ENCODE measurements around the gene SPECC1.

Gene SPECC1

DNA sequence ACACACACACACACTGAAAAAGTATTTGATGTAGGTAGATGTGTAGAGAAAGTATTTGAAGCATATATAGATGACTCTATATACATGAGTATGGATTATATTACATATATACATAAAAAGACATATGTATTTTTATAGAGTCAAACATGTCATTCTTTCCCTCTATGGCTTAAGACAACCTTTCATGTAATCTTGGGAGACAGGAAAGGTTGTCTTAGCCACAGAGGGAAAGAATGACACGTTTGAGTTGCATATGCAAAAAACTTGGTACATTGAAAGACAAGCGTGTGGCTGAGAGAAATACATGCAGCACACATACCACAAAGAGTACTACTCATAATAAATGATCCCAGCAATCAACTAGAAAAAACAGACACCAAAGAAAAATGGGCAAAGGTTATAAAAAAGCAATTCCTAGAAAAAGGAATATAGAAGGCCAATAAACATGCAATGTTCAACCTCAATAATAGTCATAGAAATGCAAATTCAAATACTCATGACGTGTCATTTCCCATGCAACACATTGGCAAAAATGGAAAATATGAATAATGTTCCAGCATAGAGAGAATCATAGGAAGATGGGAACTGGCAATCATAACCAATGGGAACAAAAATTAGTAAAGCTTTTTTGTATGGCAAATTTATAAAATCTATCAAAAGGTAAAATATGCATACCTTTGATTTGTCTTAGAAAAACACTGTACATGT lies 69.0 kb downstream of the SPECC1 start:
- DNase-seq (ENCODE audit: low read depth), result no peak
- H3K4me3 ChIP-seq (ENCODE audit: low read depth, low read length), result no peak overlapping the region
- TF ChIP-seq, protein P1, sequence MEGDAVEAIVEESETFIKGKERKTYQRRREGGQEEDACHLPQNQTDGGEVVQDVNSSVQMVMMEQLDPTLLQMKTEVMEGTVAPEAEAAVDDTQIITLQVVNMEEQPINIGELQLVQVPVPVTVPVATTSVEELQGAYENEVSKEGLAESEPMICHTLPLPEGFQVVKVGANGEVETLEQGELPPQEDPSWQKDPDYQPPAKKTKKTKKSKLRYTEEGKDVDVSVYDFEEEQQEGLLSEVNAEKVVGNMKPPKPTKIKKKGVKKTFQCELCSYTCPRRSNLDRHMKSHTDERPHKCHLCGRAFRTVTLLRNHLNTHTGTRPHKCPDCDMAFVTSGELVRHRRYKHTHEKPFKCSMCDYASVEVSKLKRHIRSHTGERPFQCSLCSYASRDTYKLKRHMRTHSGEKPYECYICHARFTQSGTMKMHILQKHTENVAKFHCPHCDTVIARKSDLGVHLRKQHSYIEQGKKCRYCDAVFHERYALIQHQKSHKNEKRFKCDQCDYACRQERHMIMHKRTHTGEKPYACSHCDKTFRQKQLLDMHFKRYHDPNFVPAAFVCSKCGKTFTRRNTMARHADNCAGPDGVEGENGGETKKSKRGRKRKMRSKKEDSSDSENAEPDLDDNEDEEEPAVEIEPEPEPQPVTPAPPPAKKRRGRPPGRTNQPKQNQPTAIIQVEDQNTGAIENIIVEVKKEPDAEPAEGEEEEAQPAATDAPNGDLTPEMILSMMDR (IDR thresholded peaks at IDR 0.05; ENCODE audit: low read depth, low read length), result no peak
- no peak for TF ChIP-seq MYC (IDR thresholded peaks at IDR 0.05; ENCODE audit: low read depth, low read length)
- TF ChIP-seq, protein P2, sequence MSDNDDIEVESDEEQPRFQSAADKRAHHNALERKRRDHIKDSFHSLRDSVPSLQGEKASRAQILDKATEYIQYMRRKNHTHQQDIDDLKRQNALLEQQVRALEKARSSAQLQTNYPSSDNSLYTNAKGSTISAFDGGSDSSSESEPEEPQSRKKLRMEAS (IDR thresholded peaks at IDR 0.05; ENCODE audit: low read depth, low read length), result no peak
- no peak for TF ChIP-seq POLR2A (IDR thresholded peaks at IDR 0.05; ENCODE audit: extremely low read depth, insufficient read length)

DNA sequence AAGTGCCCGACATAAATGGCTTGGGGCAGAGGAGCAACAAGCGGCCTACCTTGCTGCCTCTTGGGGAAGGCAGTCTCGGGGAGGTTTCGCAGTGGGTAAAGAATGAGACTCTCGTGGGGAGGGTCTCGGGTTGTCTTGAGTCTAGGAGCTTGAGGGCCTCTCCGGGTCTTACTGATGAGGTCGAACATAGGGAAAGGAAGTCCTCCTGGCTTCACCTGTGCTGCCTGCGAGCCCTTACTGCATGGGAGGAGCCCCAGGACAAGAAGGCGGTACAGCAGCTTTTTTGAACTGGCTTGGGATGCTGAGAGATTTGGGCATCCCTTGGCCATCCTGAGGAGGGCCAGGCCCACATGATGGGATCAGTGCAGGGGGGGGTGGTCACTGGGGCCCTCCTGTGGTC lies 71.4 kb downstream of the SPECC1 start:
- no peak overlapping the region for H3K4me3 ChIP-seq (ENCODE audit: low read depth, low read length)
- TF ChIP-seq POLR2A (IDR thresholded peaks at IDR 0.05; ENCODE audit: extremely low read depth, insufficient read length), result no peak
- no peak for TF ChIP-seq MYC (IDR thresholded peaks at IDR 0.05; ENCODE audit: low read depth, low read length)
- TF ChIP-seq, protein P2 (IDR thresholded peaks at IDR 0.05; ENCODE audit: low read depth, low read length), result no peak
- TF ChIP-seq, protein P1 (IDR thresholded peaks at IDR 0.05; ENCODE audit: low read depth, low read length), result no peak
- no peak for DNase-seq (ENCODE audit: low read depth)

DNA sequence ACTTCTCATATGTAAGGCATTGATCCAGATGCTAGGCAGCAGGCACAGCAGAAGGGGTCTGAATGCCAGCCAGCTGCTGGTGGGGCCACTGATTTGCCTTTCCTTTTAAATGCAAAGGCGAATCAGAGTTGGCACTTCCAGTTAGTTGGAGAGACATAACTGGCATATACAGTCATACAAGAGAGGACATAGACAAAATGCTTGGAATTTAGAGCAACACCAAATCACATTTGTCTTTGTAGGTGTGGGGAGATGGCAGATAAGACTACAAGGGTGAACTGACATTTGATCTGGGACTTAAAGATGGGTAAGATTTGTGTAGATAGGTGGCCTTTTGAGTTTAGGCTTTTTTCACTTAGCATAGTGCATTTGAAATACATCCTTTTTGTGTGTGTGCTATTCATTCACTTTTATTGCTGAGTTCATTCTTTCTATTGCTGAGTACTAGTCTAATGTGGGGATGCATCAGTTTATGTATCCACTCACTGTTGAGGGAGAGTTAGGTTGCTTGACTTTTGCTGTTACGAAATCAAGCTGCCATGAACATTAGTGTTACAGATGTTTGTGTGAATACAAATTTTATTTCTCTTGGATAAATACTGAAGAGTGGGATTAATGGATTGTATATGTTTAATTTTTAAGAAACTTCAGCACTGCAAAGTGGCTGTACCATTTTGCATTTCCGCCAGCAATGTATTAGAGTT lies 74.1 kb downstream of the SPECC1 start:
- TF ChIP-seq MYC (IDR thresholded peaks at IDR 0.05; ENCODE audit: low read depth, low read length) (no peak), POLR2A (IDR thresholded peaks at IDR 0.05; ENCODE audit: extremely low read depth, insufficient read length) (no peak)
- TF ChIP-seq, protein P2 (IDR thresholded peaks at IDR 0.05; ENCODE audit: low read depth, low read length), result no peak

DNA sequence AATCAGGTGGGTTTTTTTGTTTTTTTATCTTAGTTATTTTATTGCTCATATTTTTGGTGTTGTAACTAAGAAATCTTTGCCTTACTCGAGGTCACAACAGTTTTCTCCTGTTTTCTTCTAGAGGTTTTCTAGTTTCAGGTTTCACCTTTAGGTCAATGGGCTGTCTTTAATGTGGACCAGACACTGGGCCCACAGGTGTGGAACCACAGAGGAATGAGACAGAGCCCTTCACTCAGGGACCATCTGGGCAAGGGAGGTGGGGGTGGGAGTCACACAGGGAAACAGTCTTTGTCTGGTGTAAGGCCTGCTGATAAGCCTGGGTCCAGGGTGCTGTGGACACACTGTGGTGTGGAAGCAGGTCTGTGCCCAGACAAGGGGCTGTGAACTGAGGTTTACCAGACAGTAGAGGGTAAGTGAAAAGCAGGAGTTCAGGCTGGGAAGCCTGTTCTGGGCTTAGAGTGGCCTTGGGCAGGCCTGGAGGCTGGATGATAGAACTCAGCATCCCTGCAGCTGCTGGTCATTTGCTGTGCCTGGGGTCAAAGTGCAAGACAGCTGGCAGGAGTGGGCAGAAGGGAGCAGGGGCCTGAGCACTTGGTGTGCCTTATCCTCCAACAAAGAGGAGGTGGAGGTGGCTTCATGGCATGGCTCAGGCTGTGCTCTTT lies 75.6 kb downstream of the SPECC1 start:
- TF ChIP-seq POLR2A (IDR thresholded peaks at IDR 0.05; ENCODE audit: extremely low read depth, insufficient read length), result no peak
- TF ChIP-seq, protein P2 (IDR thresholded peaks at IDR 0.05; ENCODE audit: low read depth, low read length), result no peak
- no peak for TF ChIP-seq MYC (IDR thresholded peaks at IDR 0.05; ENCODE audit: low read depth, low read length)
- TF ChIP-seq, protein P1 (IDR thresholded peaks at IDR 0.05; ENCODE audit: low read depth, low read length), result no peak
- H3K4me3 ChIP-seq (ENCODE audit: low read depth, low read length), result no peak overlapping the region
- no peak for DNase-seq (ENCODE audit: low read depth)

More for the DNA sequence above, 74.1 kb downstream of the SPECC1 start:
- H3K4me3 ChIP-seq (ENCODE audit: low read depth, low read length), result no peak overlapping the region
- DNase-seq (ENCODE audit: low read depth), result no peak

DNA sequence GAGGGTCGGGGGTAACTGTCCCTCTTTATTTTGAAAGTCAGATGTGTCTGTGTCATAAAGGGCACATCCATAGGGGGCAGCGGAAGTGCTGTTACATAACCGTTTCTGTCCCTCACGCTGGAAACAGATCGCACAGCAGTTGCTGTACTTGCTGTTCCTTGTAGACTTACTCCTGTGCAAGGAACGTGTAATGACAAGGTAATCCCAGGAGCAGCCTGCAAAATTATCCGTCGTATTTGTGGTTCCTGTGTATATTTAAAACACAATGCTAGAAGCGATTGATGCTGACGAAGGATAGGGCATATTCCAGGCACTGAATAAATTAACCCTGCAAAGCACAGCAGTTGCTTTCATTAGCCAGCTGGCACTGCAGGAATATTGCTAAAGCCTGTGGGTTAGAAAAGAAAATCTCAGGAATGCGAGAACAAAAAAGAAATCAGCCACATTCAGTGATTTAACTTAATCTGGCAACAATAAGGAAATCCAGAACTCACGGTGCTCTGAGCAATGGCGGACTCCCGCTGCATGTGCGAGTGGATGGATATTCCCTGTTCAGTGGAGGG lies 76.2 kb downstream of the SPECC1 start:
- H3K4me3 ChIP-seq (ENCODE audit: low read depth, low read length), result no peak overlapping the region
- TF ChIP-seq POLR2A (IDR thresholded peaks at IDR 0.05; ENCODE audit: extremely low read depth, insufficient read length), result no peak
- TF ChIP-seq, protein P2 (IDR thresholded peaks at IDR 0.05; ENCODE audit: low read depth, low read length), result no peak
- TF ChIP-seq MYC (IDR thresholded peaks at IDR 0.05; ENCODE audit: low read depth, low read length), result no peak
- peak; percentile 33 for DNase-seq (ENCODE audit: low read depth)

DNA sequence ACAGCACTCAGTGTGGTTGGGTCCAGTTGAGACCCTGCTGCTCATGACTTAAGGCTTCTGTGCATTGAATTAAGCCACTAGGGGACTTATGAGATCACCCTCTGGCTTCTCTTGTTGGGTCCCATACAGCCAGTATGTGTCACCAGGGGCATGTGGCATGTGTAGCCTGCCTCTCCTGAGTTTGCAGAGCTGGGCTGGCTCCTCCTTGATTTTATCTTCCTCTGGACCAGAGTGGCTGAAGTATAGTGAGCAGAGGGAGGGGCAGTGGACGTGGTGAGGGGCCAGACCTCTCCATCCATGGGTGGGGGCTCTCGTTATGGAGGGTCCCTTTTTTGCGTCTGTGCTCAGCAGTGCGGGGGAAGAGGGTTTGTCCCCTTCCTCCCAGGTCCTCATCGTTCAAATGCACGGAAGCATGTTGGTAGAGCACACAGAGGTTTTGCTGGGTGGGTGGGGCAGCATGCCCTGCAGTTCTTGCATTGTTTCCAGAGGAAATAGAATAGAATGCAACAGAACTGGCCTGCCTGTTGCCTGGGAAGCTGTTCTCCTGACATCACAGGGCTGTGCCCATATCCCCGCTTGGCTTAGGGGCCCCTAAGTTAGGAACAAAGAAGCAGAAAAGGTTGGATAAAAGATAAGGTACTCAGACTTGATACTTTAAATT lies 77.4 kb downstream of the SPECC1 start:
- DNase-seq (ENCODE audit: low read depth), result peak; percentile 38
- no peak overlapping the region for H3K4me3 ChIP-seq (ENCODE audit: low read depth, low read length)
- TF ChIP-seq MYC (IDR thresholded peaks at IDR 0.05; ENCODE audit: low read depth, low read length) (no peak), POLR2A (IDR thresholded peaks at IDR 0.05; ENCODE audit: extremely low read depth, insufficient read length) (no peak)
- TF ChIP-seq, protein P2 (IDR thresholded peaks at IDR 0.05; ENCODE audit: low read depth, low read length), result no peak
- TF ChIP-seq, protein P1 (IDR thresholded peaks at IDR 0.05; ENCODE audit: low read depth, low read length), result no peak

Measured in NB4 (cell line).